IPS DF 6.9 (cell line): ENCODE measurements around the gene RALGAPA1.
"Not testable (repeated sequence)": the region's sequence is repeated elsewhere in the genome, so short reads cannot be mapped to it uniquely, and the experiment has no call there.

ENCODE experiments used
- DNase-seq: peaks from one replicate; pipeline ENCODE4 v3.0.0-alpha.2; 2013; ENCODE audit warnings: low read depth, low spot score
- H3K27ac ChIP-seq: one replicate; pipeline ENCODE4 v1.5.1; 2013; ENCODE audit warnings: low read length, control low read depth
- H3K27me3 ChIP-seq: 2 replicates; pipeline ENCODE4 v1.6.1; 2013; ENCODE audit warnings: mild to moderate bottlenecking, low read length; ENCODE audit not compliant: control insufficient read depth, insufficient read depth
- H3K36me3 ChIP-seq: 2 replicates; pipeline ENCODE4 v1.6.1; 2013; ENCODE audit warnings: low read length; ENCODE audit not compliant: control insufficient read depth, insufficient read depth
- H3K4me1 ChIP-seq: 2 replicates; pipeline ENCODE4 v1.6.1; 2013; ENCODE audit warnings: low read length; ENCODE audit not compliant: control insufficient read depth, insufficient read depth
- H3K4me3 ChIP-seq: 2 replicates; pipeline ENCODE4 v1.5.1; 2013; ENCODE audit warnings: mild to moderate bottlenecking, low read length
- H3K9me3 ChIP-seq: 2 replicates; pipeline ENCODE4 v1.6.1; 2013; ENCODE audit warnings: low read length, inconsistent platforms; ENCODE audit not compliant: control insufficient read depth, insufficient read depth
- WGBS: extraction: QIAGEN DNeasy Blood & Tissue Kit; methylation state at CpG from one replicate; pipeline ENCODE4 v1.1.7; 2013; ENCODE audit warnings: mixed read lengths, missing lambda C conversion rate; ENCODE audit not compliant: insufficient read length, insufficient coverage; 5-methylcytosine and 5-hydroxymethylcytosine counted together

Gene RALGAPA1

DNA sequence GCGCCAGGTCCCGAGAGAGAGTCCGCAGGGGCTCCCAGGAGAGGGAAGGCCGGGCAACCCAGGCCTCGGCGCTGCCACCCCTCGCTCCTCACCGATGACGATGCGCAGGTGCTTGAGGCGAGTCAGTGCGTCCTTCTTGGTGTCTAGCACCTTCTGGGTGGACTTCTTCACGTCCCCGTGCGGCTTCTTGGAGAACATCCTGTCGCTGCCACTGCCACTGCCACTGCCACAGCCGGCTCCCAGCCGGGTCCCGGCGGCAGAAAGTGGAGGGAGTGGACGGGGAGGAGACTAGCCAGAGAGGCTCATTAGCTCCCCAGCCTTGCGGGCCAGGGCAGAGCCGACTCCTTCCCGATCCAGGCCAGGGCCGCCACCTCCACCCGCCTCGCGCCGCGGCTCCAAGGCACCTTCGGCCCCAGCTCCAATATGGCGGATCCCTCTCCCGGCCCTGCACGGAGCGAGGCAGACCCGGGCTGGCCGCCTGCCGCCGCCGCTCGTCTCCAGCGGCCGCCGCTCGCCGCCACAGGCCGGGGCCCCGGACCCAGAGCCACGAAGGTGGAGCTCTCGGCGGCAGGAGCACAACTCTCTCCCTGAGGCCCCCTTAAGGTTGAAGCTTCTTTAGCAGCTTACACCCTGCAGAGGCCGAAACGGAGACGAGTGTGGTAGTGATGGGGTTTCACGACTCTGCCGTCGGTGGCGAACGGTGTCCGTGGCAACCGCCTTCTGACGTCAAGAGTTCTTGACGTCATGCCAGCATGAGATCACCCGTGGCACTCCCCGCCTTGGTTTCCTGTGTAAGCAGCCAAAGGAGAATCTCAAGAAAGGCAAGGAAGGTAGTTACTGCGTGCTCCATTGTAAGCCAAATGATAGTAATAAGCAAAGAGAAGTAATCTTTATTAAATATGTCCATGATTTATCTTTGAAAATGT, at the start of gene RALGAPA1:
Gene RALGAPA1, minus strand, starts transcription at position 658 of the 926 bp plus-strand sequence. Its CDS starts 460 bp downstream, at position 198.
- H3K36me3 ChIP-seq = not testable (repeated sequence)
- no CpG with 5 or more reads among the region's 66 CpGs for WGBS

DNA sequence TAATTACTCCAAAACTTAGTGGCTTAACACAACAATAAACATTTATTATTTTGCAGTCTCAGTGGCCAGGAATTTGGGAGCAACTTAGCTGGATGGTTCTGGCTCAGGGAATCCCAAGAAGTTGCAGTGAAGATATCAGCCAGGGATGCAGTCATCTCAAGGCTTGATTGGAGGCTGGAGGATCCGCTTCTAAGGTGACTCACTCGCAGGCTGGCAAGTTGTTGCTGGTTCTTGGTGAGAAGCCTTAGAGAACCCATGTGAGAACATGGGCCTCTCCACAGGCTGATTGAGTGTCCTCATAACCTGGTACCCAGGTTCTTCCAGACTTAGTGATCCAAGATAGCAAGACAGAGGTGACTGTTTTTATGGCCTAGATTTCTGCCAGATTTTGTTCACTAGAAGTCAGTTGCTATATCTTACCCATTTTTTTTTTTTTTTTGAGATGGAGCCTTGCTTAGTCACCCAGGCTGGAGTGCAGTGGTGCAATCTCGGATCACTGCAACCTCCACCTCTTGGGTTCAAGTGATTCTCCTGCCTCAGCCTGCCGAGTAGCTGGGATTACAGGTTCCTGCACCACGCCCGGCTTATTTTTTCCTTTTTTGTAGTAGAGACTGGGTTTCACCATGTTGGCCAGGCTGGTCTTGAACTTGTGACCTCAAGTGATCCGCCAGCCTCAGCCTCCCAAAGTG, 49.6 kb upstream of the RALGAPA1 start:
- Histone ChIP-seq H3K4me3 (no peak overlapping the region), H3K27me3 (no peaks in the 10 kb centered on the region), H3K27ac (no peak overlapping the region), H3K36me3 (no peaks in the 10 kb centered on the region), H3K4me1 (no peaks in the 10 kb centered on the region), H3K9me3 (no peaks in the 10 kb centered on the region)
- no peak for DNase-seq
- no CpG with 5 or more reads among the region's 7 CpGs for WGBS

More for the DNA sequence above, at the start of gene RALGAPA1:
- not testable (repeated sequence) for H3K27me3 ChIP-seq, H3K4me1 ChIP-seq, H3K9me3 ChIP-seq, H3K27ac ChIP-seq
- H3K4me3 ChIP-seq = peak within 1 kb of the TSS; percentile 50
- peak; percentile 93 for DNase-seq

DNA sequence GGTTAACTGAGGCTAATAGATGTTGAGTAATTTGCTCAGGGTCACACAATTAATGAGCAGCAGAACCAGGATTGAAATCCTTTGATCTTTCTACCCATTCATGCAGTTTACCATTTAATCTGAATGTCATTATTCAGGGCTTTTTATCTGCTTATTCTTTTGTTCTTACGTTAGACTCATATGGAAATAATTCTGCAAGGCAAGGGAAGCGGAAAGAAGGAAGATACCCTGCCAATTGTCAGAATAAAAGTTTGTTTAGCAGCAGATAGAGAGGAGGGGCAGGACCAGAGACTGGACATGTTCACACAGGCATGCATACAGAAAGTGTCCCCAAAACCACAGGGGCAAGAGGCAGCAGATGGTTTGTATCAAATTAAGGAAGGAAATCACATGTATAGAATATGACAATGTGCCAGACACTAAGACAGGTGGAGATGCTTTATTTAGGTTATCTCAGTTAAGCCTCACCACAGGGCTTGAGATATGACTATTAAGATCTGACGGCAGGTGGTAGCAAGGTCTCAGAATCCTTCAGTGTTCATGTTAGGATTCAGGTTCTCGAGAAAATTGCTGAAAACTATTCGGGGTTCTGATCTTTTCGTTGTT, 46.9 kb upstream of the RALGAPA1 start:
- no CpG with 5 or more reads among the region's 6 CpGs for WGBS
- no peaks in the 10 kb centered on the region for H3K36me3 ChIP-seq
- H3K4me3 ChIP-seq = no peak overlapping the region
- H3K9me3 ChIP-seq = no peaks in the 10 kb centered on the region
- H3K4me1 ChIP-seq = no peaks in the 10 kb centered on the region
- no peak overlapping the region for H3K27ac ChIP-seq
- no peaks in the 10 kb centered on the region for H3K27me3 ChIP-seq
- DNase-seq = no peak

DNA sequence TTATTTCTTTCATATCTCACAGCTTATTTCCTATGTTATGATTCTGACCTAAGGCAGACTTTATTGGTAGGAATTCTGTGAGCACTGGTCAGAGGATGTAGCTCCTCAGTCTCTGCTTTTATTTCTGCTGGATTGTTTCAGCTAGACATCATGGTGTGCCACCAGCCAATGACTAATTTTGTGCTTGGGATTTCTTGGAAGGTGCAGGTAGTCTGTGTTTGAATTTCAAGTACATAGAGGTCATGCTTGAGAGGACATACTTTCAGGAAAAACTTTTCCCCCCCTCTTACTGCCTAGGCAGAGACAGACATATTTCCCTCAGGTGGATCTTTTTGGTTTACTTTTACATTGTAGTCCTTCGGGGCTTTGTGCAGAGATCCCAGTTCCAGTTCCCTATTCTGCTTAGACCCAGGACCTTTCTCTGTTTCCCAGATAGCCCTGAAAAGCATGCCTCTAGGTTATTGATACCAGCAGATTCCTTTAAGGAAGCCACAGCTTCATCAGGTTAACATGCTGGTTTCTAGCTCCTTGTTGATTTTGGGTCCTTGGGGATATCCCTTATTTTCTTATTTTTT, 45.7 kb upstream of the RALGAPA1 start:
- H3K9me3 ChIP-seq = no peaks in the 10 kb centered on the region
- WGBS = no CpG with 5 or more reads among the region's 1 CpG
- no peak for DNase-seq
- no peaks in the 10 kb centered on the region for H3K4me1 ChIP-seq
- no peaks in the 10 kb centered on the region for H3K36me3 ChIP-seq
- no peaks in the 10 kb centered on the region for H3K27me3 ChIP-seq
- H3K4me3 ChIP-seq = no peak overlapping the region
- no peak overlapping the region for H3K27ac ChIP-seq

DNA sequence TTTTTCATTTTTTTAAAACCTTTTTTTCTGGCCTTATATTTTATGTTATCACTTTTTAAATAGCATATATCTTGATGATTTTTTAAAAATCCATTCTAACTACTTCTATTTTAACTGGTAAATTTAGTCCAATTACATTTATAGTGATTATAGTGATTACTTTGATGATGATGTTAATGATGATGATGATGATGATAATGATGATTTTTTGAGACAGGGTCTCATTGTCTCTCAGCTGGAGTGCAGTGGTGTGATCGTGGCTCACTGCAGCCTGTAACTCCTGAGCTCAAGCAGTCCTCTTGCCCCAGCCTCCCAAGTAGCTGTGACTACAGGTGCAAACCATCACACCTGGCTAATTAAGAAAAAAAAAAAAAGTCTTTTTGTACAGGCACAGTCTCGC, 44.1 kb upstream of the RALGAPA1 start:
- H3K27me3 ChIP-seq = no peaks in the 10 kb centered on the region
- no peaks in the 10 kb centered on the region for H3K36me3 ChIP-seq
- WGBS = no CpG with 5 or more reads among the region's 2 CpGs

DNA sequence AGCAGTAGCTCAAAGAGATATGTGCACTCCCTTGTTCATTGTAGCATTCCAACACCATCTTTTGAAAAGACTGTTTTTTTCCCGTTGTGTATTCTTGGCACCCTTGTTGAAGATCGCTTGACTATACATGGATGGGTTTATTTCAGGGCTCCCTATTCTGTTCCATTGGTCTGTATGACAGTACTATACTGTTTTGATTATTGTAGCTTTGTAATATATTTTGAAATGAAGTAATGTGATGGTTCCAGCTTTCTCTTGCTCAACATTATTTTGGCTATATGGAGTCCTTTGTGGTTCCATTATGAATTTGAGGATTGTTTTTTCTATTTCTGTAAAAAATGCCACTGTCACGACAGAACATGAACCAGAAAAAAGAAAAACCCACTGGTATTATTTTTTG, 42.7 kb upstream of the RALGAPA1 start:
- WGBS = no CpG with 5 or more reads among the region's 3 CpGs
- H3K9me3 ChIP-seq = no peaks in the 10 kb centered on the region
- H3K4me1 ChIP-seq = no peaks in the 10 kb centered on the region
- H3K4me3 ChIP-seq = no peak overlapping the region
- no peak overlapping the region for H3K27ac ChIP-seq
- H3K36me3 ChIP-seq = no peaks in the 10 kb centered on the region
- DNase-seq = no peak
- H3K27me3 ChIP-seq = no peaks in the 10 kb centered on the region

More for the DNA sequence above, 44.1 kb upstream of the RALGAPA1 start:
- Histone ChIP-seq H3K27ac (no peak overlapping the region), H3K4me3 (no peak overlapping the region), H3K4me1 (no peaks in the 10 kb centered on the region), H3K9me3 (no peaks in the 10 kb centered on the region)
- no peak for DNase-seq

DNA sequence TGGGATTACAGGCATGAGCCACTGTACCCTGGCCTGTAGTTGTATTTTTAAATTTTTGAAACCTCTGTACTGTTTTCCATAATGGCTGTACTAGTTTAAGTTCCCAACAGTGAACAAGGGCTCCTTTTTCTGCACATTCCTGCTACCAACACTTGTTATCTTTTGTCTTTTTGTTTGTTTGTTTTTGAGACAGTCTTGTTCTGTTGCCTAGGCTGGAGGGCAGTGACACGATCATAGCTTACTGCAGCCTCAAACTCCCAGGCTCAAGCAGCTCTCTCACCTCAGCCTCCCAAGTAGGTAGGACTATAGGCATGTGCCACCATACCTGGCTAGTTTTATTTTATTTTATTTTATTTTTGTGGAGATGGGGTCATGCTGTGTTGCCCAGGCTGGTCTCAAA, 40.0 kb upstream of the RALGAPA1 start:
- Histone ChIP-seq H3K4me1 (no peaks in the 10 kb centered on the region; the same call in 1 of the 2 replicates), H3K36me3 (no peaks in the 10 kb centered on the region), H3K4me3 (no peak overlapping the region), H3K27ac (no peak overlapping the region), H3K27me3 (no peaks in the 10 kb centered on the region), H3K9me3 (no peaks in the 10 kb centered on the region)
- WGBS = no CpG with 5 or more reads among the region's 1 CpG
- DNase-seq = no peak

DNA sequence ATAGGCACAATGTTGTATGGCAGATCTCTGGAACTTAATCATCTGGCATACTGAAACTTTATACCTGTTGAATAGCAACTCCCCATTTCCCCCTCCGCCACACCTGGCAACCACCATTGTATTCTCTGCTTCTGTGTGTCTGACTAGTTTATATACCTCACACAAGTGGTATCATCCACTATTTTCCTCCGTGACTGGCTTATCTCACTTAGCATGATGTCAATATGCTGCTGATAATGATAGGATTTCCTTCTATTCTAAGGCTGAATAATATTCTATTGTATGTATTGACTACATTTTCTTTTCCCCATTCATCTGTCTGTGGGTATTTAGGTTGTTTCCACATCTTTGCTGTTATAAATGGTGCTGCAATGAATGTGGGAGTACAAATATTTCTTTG, 38.5 kb upstream of the RALGAPA1 start:
- no CpG with 5 or more reads among the region's 2 CpGs for WGBS
- Histone ChIP-seq H3K27ac (no peak overlapping the region), H3K36me3 (no peaks in the 10 kb centered on the region), H3K9me3 (no peaks in the 10 kb centered on the region), H3K27me3 (no peaks in the 10 kb centered on the region), H3K4me1 (no peaks in the 10 kb centered on the region; the same call in 1 of the 2 replicates), H3K4me3 (no peak overlapping the region)
- no peak for DNase-seq

DNA sequence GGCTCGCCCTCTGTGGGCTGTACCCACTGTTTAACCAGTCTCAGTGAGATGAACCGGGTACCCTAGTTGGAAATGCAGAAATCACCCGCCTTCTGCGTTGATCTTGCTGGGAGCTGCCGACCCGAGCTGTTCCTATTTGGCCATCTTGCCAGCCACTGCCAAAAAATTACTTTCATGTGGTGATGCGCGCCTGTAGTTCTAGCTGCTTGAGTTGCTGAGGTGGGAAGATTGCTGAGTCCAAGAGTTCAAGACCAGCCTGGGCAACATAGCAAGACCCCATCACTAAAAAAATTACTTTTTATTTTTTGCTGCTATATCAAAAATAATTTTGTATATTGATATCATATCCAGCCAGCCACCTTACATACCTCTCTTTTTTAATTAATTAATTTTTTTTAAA, 35.4 kb upstream of the RALGAPA1 start:
- Histone ChIP-seq H3K4me1 (no peaks in the 10 kb centered on the region; the same call in 1 of the 2 replicates), H3K27me3 (no peaks in the 10 kb centered on the region), H3K4me3 (no peak overlapping the region), H3K9me3 (no peaks in the 10 kb centered on the region), H3K27ac (no peak overlapping the region), H3K36me3 (no peaks in the 10 kb centered on the region)
- no peak for DNase-seq
- WGBS = no CpG with 5 or more reads among the region's 8 CpGs

DNA sequence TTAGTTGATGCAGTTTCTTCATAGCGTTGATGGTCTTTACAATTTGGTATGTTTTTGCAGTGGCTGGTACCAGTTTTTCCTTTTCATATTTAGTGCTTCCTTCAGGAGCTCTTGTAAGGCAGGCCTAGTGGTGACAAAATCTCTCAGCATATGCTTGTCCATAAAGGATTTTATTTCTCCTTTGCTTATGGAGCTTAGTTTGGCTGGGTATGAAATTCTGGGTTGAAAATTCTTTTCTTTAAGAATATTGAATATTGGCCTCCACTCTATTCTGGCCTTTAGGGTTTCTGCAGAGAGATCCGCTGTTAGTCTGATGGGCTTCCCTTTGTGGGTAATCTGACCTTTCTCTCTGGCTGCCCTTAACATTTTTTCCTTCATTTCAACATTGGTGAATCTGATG, 33.1 kb upstream of the RALGAPA1 start:
- not testable (repeated sequence) for H3K4me3 ChIP-seq, DNase-seq, H3K9me3 ChIP-seq, H3K36me3 ChIP-seq, H3K27ac ChIP-seq, H3K4me1 ChIP-seq, H3K27me3 ChIP-seq
- no CpG with 5 or more reads among the region's 2 CpGs for WGBS
